NCI-H1417 treated with DMSO at 0.1 percent for 48 hours (cell line): ENCODE measurements around the gene BCAM.
"Not testable (repeated sequence)": the region's sequence is repeated elsewhere in the genome, so short reads cannot be mapped to it uniquely, and the experiment has no call there.

Experiments used
- DNase-seq: peaks from one replicate; lab custom pipeline; 2025; lab: John Stamatoyannopoulos, UW

BCAM gene

GRCh38 chr19:44848812-44849447, 40.0 kb downstream of the BCAM start:
- no peak for DNase-seq

- DNase-seq: no peak
These were observed 41.8 kb downstream of the BCAM start for GRCh38 chr19:44850641-44851109.

- DNase-seq: no peak
These were observed 42.5 kb downstream of the BCAM start for GRCh38 chr19:44851427-44851826.

GRCh38 chr19:44855606-44856005, 46.7 kb downstream of the BCAM start:
- DNase-seq: no peak

- no peak for DNase-seq
These were observed 47.6 kb downstream of the BCAM start for GRCh38 chr19:44856421-44857083.

GRCh38 chr19:44857837-44858236, 48.9 kb downstream of the BCAM start:
- DNase-seq: no peak

GRCh38 chr19:44861576-44861975, 52.7 kb downstream of the BCAM start:
- DNase-seq: not testable (repeated sequence)

- DNase-seq: no peak
These were observed 55.1 kb downstream of the BCAM start for GRCh38 chr19:44863990-44864389.

GRCh38 chr19:44865196-44865767, 56.4 kb downstream of the BCAM start:
- DNase-seq: no peak

- DNase-seq: no peak
These were observed 57.8 kb downstream of the BCAM start for GRCh38 chr19:44866664-44867063.

GRCh38 chr19:44867578-44867977, 58.7 kb downstream of the BCAM start:
- DNase-seq: no peak

GRCh38 chr19:44869733-44870470, 61.0 kb downstream of the BCAM start:
- no peak for DNase-seq
